Karpas-422 (cell line): ENCODE data around the gene REEP3. TPM values are rescaled to one million over a fixed set of nuclear protein-coding genes. Genes with fewer than 3 reads are reported as not detected.

Experiments
- DNase-seq: peaks from one replicate; pipeline ENCODE4 v3.0.0-alpha.2; 2015
- H2AFZ ChIP-seq: fragments of 200-600 bp; sonication (generic); 2 replicates; pipeline ENCODE4 v1.6.1; 2014; ENCODE audit warnings: antibody characterized with exemption, low read length, mixed read lengths
- H3K27ac ChIP-seq: fragments of 200-600 bp; sonication (generic); 2 replicates; pipeline ENCODE4 v1.5.1; 2014; ENCODE audit warnings: mild to moderate bottlenecking, low read length, moderate library complexity
- H3K27me3 ChIP-seq: fragments of 200-600 bp; sonication (generic); 2 replicates; pipeline ENCODE4 v1.6.1; 2014; ENCODE audit warnings: low read length, mixed read lengths
- H3K36me3 ChIP-seq: fragments of 200-600 bp; sonication (generic); 2 replicates; pipeline ENCODE4 v1.6.1; 2014; ENCODE audit warnings: low read length, mixed read lengths; ENCODE audit not compliant: insufficient read depth
- H3K4me1 ChIP-seq: fragments of 200-600 bp; sonication (generic); 2 replicates; pipeline ENCODE4 v1.6.1; 2014; ENCODE audit warnings: mild to moderate bottlenecking, low read length, mixed read lengths
- H3K4me2 ChIP-seq: fragments of 200-600 bp; sonication (generic); 2 replicates; pipeline ENCODE4 v1.6.1; 2014; ENCODE audit warnings: low read length, low read depth, mild to moderate bottlenecking; ENCODE audit not compliant: poor library complexity, severe bottlenecking
- H3K4me3 ChIP-seq: fragments of 200-600 bp; sonication (generic); 2 replicates; pipeline ENCODE4 v1.5.1; 2014; ENCODE audit warnings: mild to moderate bottlenecking, antibody characterized with exemption, low read length, mixed read lengths
- H3K79me2 ChIP-seq: fragments of 200-600 bp; sonication (generic); 2 replicates; pipeline ENCODE4 v1.6.1; 2014; ENCODE audit warnings: mild to moderate bottlenecking, low read length, mixed read lengths
- H3K9ac ChIP-seq: fragments of 200-600 bp; sonication (generic); 2 replicates; pipeline ENCODE4 v1.6.0; 2014; ENCODE audit warnings: low read length
- H3K9me2 ChIP-seq: fragments of 200-600 bp; sonication (generic), shearing (Covaris generic); replicated peaks from 2 replicates; pipeline ENCODE4 v1.6.0; 2014; ENCODE audit warnings: mild to moderate bottlenecking, low read length, moderate library complexity; ENCODE audit not compliant: insufficient read depth
- H3K9me3 ChIP-seq: fragments of 300-700, 200-600 bp; sonication (generic); 2 replicates; pipeline ENCODE4 v1.6.1; 2014; ENCODE audit warnings: low read length, mixed read lengths
- H4K20me1 ChIP-seq: fragments of 200-600 bp; sonication (generic); 2 replicates; pipeline ENCODE4 v1.6.1; 2014; ENCODE audit warnings: mild to moderate bottlenecking, antibody characterized with exemption, low read length, low read depth; ENCODE audit not compliant: insufficient read depth
- total RNA-seq: library from RNA; depleted of rRNA; stranded (reverse); fragments of >200 nt; shearing (Covaris generic); gene quantifications from 2 replicates; pipeline ENCODE4 v1.2.3, GENCODE V29; 2014; ENCODE audit warnings: low replicate concordance

The REEP3 gene
- total RNA-seq, 1 experiment from 2014 or later: 1.8 TPM

- H3K36me3 ChIP-seq: no peaks in the 10 kb centered on the region
- H4K20me1 ChIP-seq: no peaks in the 10 kb centered on the region
- H3K9me2 ChIP-seq: no peaks in the 10 kb centered on the region
- no peak overlapping the region for H2AFZ ChIP-seq
- H3K4me3 ChIP-seq: no peak overlapping the region
- no peak overlapping the region for H3K4me2 ChIP-seq
- H3K79me2 ChIP-seq: no peaks in the 10 kb centered on the region
- H3K27ac ChIP-seq: no peak overlapping the region
- DNase-seq: no peak
- H3K4me1 ChIP-seq: no peaks in the 10 kb centered on the region
- no peaks in the 10 kb centered on the region for H3K9me3 ChIP-seq
- no peaks in the 10 kb centered on the region for H3K27me3 ChIP-seq
- no peak overlapping the region for H3K9ac ChIP-seq
Observed at GRCh38 chr10:63530409-63530808, 9.2 kb downstream of the REEP3 start.

GRCh38 chr10:63534723-63535122 is 13.5 kb downstream of the REEP3 start:
- no peak for DNase-seq
- H3K9me3 ChIP-seq: no peaks in the 10 kb centered on the region
- H3K9ac ChIP-seq: no peak overlapping the region
- H3K4me3 ChIP-seq: no peak overlapping the region
- H3K4me1 ChIP-seq: no peaks in the 10 kb centered on the region
- no peaks in the 10 kb centered on the region for H3K36me3 ChIP-seq
- H3K4me2 ChIP-seq: no peak overlapping the region
- no peaks in the 10 kb centered on the region for H3K79me2 ChIP-seq
- no peak overlapping the region for H2AFZ ChIP-seq
- H3K27ac ChIP-seq: no peak overlapping the region
- no peaks in the 10 kb centered on the region for H3K27me3 ChIP-seq
- no peaks in the 10 kb centered on the region for H3K9me2 ChIP-seq
- no peaks in the 10 kb centered on the region for H4K20me1 ChIP-seq

DNA sequence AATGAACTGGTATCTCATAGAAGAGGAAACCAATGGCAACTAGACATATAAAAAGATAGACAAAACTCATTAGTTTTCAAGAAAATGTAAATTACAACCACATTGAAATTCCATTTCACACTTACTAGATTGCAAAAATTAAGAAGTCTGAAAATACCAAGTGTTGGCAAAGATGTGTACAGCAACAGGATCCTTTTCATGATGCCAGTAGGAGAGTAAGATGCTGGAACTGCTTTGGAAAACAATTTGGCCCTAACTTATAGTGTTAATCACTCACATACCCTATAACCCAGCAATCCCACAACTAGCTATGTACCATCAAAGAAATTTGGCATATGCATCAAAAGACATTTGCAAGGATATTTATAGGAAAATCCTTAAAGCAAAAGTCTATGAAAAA is 15.5 kb downstream of the REEP3 start:
- H3K4me1 ChIP-seq: no peaks in the 10 kb centered on the region
- no peaks in the 10 kb centered on the region for H3K9me2 ChIP-seq
- no peak overlapping the region for H3K4me3 ChIP-seq
- no peak overlapping the region for H3K27ac ChIP-seq
- no peak for DNase-seq
- H3K27me3 ChIP-seq: no peaks in the 10 kb centered on the region
- no peaks in the 10 kb centered on the region for H3K79me2 ChIP-seq
- 0 out of 2 replicates have a peak, but pooled peaks cover 3% of the 10 kb centered on the region for H4K20me1 ChIP-seq
- H3K36me3 ChIP-seq: no peaks in the 10 kb centered on the region
- H3K9ac ChIP-seq: no peak overlapping the region
- no peak overlapping the region for H3K4me2 ChIP-seq
- H3K9me3 ChIP-seq: no peaks in the 10 kb centered on the region
- no peak overlapping the region for H2AFZ ChIP-seq

DNA sequence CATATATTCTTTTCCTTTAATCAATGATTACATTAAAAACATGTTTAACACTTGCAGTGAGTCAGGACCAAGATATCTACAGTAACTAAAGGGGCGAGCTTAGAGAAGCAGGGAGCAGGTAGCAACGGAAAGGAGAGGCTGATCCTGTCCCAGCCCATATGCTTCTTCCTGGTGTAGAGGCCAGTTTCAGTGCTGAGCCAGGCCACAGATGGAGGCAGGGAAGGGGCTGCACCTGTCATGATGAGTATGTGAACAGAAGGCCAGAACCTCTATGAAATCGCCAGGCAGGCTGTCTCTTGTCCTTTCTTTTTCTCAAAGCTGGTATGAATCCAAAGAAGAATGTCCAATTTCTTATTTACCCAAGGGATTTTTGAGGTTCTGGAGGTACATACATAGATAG is 16.3 kb downstream of the REEP3 start:
- H3K36me3 ChIP-seq: no peaks in the 10 kb centered on the region
- no peaks in the 10 kb centered on the region for H3K27me3 ChIP-seq
- H3K79me2 ChIP-seq: no peaks in the 10 kb centered on the region

GRCh38 chr10:63539377-63539776 is 18.2 kb downstream of the REEP3 start:
- H3K79me2 ChIP-seq: no peaks in the 10 kb centered on the region
- no peak overlapping the region for H3K27ac ChIP-seq
- H3K4me1 ChIP-seq: no peaks in the 10 kb centered on the region
- 0 out of 2 replicates have a peak, but pooled peaks cover 3% of the 10 kb centered on the region for H4K20me1 ChIP-seq
- H3K9me3 ChIP-seq: no peaks in the 10 kb centered on the region
- H3K4me2 ChIP-seq: no peak overlapping the region
- no peak overlapping the region for H3K4me3 ChIP-seq
- no peak overlapping the region for H2AFZ ChIP-seq
- no peak overlapping the region for H3K9ac ChIP-seq
- no peaks in the 10 kb centered on the region for H3K36me3 ChIP-seq
- no peaks in the 10 kb centered on the region for H3K9me2 ChIP-seq
- no peak for DNase-seq
- H3K27me3 ChIP-seq: no peaks in the 10 kb centered on the region

More for the DNA sequence above, 16.3 kb downstream of the REEP3 start:
- Histone ChIP-seq H3K9ac (no peak overlapping the region), H4K20me1 (0 out of 2 replicates have a peak, but pooled peaks cover 3% of the 10 kb centered on the region), H3K9me2 (no peaks in the 10 kb centered on the region), H3K4me2 (no peak overlapping the region), H3K4me3 (no peak overlapping the region), H3K9me3 (no peaks in the 10 kb centered on the region), H3K27ac (no peak overlapping the region), H3K4me1 (no peaks in the 10 kb centered on the region), H2AFZ (no peak overlapping the region)
- DNase-seq: no peak

- Histone ChIP-seq H3K4me2 (no peak overlapping the region), H3K4me1 (no peaks in the 10 kb centered on the region), H3K79me2 (no peaks in the 10 kb centered on the region), H3K9me2 (no peaks in the 10 kb centered on the region), H2AFZ (no peak overlapping the region), H3K27ac (no peak overlapping the region), H4K20me1 (0 out of 2 replicates have a peak, but pooled peaks cover 3% of the 10 kb centered on the region), H3K27me3 (no peaks in the 10 kb centered on the region), H3K9me3 (no peaks in the 10 kb centered on the region), H3K4me3 (no peak overlapping the region), H3K36me3 (no peaks in the 10 kb centered on the region), H3K9ac (no peak overlapping the region)
- DNase-seq: no peak
Observed at GRCh38 chr10:63539994-63540393, 18.8 kb downstream of the REEP3 start.

GRCh38 chr10:63542835-63543575 is 21.8 kb downstream of the REEP3 start:
- Histone ChIP-seq H3K9me2 (no peaks in the 10 kb centered on the region), H3K27me3 (no peaks in the 10 kb centered on the region), H2AFZ (no peak overlapping the region), H4K20me1 (0 out of 2 replicates have a peak, but pooled peaks cover 3% of the 10 kb centered on the region), H3K27ac (no peak overlapping the region), H3K4me2 (no peak overlapping the region), H3K4me3 (no peak overlapping the region), H3K79me2 (no peaks in the 10 kb centered on the region), H3K4me1 (peaks cover 9% of the 10 kb centered on the region), H3K36me3 (no peaks in the 10 kb centered on the region), H3K9ac (no peak overlapping the region), H3K9me3 (no peaks in the 10 kb centered on the region)
- DNase-seq: no peak

DNA sequence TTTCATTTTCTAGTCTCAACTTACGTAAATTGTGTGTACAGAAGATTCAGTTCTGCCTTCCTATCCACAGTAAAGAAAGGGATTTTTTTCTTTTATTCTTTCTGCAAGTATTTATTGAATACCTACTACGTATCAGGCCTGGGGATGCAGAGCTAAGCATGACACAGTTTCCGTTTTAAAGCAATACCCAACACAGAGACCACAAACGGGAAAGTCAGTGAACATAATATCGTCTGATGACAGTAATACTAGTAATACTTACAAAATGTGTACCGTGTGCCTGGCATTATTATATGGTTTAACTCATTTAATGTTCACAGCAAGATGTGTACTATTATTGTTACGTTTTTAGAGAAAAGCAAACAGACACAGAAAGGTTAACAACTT is 22.4 kb downstream of the REEP3 start:
- Histone ChIP-seq H3K9ac (no peak overlapping the region), H3K36me3 (no peaks in the 10 kb centered on the region), H3K4me1 (peaks cover 15% of the 10 kb centered on the region), H3K27me3 (no peaks in the 10 kb centered on the region), H3K9me3 (no peaks in the 10 kb centered on the region), H3K79me2 (no peaks in the 10 kb centered on the region), H4K20me1 (0 out of 2 replicates have a peak, but pooled peaks cover 3% of the 10 kb centered on the region), H2AFZ (no peak overlapping the region), H3K4me2 (no peak overlapping the region), H3K27ac (no peak overlapping the region), H3K9me2 (no peaks in the 10 kb centered on the region), H3K4me3 (no peak overlapping the region)
- no peak for DNase-seq
